ENCODE data around the gene COL11A2.

Gene COL11A2

DNA sequence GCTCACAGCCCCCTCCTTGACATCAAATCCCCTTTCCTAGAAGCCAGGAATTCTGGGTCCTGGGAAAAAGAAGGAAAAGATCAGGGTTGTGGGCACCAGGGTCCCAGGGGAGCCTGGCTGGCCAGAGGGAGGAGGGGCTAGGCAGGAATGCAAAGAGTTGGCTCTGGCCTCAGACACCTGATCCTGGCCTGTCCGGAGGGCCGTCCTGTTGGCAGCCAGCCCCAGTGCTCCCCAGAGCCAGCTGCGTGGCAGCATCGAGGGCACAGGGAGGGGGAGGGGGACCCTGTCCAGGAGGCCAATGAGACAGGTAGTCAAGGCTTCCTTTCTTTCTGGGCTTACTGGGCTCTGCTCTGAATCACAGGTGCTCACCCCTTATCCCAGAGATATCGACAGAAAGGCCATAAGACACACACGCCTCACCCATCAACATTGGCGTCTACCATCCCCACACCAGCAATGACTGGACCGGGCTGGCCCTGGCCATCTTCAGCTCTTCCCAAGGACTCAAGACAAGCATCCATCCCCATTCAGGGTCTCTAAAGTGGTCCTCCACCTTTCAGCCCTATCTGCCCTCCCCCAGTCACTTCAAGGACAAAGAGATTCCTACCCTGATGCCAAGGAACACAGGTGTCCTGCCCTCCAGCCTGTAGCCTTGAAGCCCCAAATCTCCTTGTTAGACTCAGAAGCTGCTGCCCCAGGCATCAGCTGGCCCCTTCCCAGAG is 723 bp downstream of the COL11A2 start:
- no peak for DNase-seq

DNA sequence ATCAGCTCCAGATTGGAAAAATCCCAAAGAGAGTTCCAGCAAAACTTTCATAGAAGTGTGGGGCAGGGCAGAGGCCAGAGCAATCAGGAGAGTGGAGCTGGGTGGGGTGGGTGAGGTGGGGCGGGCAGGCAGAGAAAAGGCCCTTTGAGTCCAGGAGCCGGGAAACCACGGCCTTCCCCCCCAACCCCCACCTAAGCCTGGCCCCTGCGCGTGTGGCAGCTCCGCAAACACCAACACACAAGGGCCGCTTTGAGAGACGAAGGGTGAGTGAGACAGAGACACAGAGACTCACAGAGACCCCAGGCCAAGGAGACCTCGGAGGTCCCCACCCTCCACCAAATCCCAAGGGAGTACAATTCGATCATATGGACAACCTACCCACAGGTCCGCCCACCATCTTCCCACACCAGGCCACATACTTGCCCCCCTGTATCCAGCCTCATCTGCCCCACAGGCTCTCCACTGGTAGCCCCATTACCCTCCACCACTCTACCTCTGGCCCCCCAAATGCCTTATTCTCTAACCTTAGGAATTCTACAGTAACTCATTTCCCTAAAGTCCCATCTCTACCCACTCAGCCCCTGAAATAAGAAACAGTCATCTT is 1.7 kb downstream of the COL11A2 start:
- DNase-seq: no peak

DNA sequence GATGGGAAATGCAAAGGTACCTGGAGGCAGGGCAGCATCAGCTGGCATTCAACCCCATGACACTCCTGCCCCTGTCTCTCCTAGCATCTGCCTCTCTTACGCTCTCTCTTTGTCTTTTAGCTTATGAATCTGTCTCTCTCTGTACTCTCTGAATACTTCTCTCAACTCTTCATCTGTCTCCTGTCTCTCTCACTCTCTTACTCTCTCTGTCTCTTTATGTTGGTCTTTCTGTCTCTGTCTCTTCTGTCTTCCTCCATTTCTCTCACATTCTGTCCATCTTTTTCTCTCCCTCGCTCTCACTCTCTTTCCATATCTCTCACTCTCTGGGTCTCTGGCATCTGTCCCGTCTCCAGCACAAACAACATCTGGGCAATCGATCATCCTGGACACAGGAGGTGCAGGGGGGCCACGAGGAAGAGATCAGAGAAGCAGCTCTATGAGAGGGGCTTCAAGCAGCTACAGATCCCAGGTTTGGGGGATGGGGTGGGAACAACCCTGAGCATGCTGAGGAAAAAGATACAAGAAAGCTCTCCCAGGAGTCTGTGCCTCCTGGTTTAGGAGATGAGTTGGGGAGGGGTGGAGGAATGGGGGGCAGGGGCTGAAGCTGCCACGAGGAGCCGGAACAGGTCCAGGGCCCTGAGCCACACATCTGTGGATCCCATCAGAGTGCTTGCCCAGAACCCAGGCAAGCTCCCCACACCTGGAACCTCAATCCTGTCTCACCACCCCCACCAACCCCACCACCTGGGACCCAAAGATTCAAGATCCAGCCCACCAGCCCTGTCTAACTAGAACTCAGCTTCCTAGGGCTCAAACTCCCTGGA is 2.4 kb downstream of the COL11A2 start:
- no peak for DNase-seq

GRCh38 chr6:33189164-33189563 is 3.1 kb downstream of the COL11A2 start:
- DNase-seq: no peak

DNA sequence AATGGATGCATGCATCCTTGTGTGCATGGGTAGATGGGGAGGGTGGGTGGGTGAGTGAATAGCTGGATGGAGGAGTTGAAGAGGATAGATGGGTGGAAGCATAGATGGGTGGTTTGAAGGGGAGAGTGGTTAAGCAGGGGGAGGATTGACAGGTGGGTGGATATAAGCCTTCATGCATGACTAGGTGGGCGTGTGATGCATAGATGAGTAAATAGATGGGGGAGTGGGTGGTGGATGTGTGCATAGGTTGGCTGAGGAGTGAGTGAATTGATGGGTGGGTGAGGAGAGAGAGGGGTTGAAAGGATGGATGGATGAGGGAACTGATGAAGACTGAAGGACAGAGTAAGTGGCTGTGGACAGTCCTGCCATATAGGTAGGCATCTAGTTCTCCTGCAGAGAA is 4.5 kb downstream of the COL11A2 start:
- no peak for DNase-seq

GRCh38 chr6:33185654-33186187 is 6.5 kb downstream of the COL11A2 start:
- DNase-seq: no peak

DNA sequence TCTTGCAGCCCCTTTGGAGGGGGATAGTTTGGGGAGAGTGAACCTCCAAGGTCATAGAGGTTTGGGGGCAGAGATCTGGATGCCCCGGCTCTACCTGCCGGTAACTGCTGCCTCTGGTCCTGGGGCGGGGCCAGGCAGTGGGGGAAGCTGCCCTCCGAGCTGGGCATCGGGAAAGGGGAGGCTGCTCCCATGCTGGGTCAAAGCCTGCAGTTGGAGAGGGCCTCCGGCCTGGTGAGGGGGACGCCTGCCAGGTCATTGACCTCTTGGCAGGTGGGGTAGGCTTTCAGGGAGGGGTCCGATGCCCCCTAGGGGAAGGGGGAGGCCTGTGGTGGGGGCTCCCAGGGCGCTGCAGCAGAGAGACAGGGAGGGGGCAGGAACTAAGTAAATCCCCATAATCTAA is 7.1 kb downstream of the COL11A2 start:
- DNase-seq: no peak

GRCh38 chr6:33183071-33183683 is 9.1 kb downstream of the COL11A2 start:
- no peak for DNase-seq

- no peak for DNase-seq
Observed at GRCh38 chr6:33181141-33181540, 11.1 kb downstream of the COL11A2 start.

GRCh38 chr6:33178755-33179475 is 13.4 kb downstream of the COL11A2 start:
- DNase-seq: no peak

DNA sequence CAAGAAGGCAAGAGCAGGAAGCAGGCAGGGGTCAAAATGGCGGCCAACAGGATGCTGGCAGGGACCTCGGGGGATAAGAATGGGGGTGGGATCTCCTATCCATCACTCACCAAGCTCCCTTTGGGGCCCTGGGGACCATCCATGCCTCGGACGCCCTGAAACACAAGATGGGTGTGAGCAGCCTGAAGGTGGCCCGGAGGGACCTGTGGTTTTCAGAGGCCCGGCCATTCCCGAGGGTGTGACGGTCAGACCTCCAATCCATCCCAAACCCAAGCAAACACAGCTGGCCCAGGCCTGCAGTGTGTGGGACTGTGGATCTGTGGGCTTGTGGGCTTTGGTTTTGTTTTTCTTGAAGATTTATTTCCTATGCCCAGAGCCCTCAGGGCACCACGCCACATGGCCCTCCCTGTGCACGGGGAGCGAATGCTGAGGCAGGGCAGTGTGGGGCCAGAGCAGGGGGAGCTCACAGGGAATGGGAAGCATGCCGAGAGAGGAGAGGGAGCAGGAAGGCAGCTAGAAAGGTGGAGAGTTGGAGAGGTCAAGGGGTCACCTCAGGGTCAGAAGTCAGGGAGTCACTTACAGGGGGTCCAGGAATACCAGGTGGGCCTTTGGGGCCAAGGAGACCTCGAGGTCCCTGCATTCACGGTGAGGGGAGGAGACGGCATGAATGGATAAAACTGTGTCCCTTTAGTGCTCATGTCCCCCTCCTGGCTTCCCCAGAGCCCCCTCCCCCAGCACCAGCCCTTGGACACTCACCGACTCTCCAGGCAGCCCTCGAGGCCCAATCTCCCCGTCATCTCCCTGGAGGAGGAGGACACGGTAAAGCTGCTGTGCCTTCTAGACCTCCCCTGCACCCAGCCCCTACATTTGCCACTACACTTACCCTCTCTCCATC is 14.5 kb downstream of the COL11A2 start:
- no peak for DNase-seq

GRCh38 chr6:33176906-33177305 is 15.4 kb downstream of the COL11A2 start:
- no peak for DNase-seq

- DNase-seq: no peak
Observed at GRCh38 chr6:33175436-33176069, 16.7 kb downstream of the COL11A2 start.

DNA sequence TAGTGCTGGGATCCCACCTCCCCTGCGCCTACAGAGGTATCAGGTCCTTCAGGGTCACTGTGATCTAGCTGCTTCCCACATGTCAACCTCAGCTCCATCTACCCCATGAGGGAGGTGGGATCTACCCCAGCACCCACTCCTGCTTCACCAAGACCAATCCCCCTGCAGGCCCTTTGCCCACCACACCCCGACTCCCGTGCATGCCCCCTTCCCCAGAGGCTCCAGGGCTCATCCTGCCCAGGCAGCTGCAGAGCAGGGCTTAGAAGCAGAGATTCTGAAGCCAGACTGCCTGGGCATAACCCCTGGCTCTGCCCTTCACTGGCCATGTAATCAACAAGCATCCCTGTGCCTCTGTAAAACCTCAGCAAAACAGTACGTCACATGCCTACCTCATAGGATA is 17.5 kb downstream of the COL11A2 start:
- no peak for DNase-seq

DNA sequence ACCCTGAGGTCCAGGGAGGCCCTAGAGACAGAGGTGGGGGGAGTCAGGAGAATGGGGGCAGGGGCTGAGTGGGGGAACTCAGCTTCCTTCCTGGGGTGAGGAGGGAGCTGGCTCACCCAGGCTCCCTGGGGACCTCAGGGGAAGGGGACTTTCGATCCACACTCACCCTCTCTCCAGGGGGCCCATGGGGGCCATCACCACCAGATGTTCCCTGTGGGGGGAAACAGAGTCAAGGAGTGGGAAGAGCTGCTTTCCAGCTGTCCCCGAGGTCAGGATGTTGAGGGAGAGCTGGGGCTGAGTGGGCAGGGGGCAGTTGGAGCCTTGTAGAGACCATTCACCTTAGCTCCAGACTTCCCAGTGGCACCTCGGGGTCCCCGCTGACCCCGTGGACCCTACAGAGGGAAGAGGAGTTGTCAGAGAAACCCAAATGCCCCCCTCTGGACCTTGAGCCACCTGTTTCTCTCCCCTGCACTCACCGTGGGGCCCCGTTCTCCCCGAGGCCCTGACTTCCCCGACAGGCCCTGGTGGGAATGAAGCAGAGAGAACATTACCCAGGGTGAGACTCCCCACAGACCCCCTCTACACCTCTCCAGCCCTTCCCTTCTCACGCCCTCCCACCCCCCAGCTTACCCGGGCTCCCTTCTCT is 18.6 kb downstream of the COL11A2 start:
- no peak for DNase-seq

DNA sequence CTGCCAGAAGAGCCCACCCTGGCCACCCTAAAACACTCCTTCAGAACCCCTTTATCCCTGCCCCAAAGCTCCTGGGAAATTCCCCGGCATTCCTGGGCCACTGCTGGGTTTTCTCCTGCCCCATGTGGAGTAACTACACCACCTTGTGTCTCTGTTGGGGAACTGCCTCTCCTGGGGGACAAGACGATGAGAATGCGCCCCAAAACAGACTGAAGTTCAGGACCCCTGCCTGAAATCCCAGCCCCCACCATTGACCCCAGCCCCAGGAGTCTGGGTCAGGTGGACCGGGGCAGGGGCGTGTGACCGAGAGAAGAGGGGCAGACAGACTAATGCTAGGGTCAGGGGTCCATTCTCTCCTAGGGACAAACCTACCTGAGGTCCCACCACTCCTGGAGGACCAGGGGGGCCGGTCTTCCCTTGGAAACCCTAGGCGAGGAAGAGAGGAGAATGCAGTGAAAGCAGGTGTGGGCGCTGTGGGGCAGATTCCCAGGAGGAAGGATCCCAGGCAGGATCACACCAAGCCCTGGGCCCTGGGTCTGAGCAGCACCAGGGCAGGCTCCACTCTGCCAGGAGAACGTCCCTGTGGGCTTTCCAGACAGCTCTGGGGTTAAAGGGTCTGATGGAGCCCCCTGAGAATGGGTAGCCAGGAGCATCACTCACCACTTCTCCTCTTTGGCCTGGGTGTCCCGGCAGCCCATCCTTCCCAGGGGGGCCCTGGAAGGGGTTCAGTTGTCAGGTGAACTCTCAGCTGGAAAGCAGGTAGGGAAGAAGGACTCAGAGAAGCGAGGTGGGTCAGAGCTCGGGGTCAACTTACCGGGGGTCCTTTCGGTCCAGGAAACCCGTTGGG is 19.4 kb downstream of the COL11A2 start:
- no peak for DNase-seq

DNA sequence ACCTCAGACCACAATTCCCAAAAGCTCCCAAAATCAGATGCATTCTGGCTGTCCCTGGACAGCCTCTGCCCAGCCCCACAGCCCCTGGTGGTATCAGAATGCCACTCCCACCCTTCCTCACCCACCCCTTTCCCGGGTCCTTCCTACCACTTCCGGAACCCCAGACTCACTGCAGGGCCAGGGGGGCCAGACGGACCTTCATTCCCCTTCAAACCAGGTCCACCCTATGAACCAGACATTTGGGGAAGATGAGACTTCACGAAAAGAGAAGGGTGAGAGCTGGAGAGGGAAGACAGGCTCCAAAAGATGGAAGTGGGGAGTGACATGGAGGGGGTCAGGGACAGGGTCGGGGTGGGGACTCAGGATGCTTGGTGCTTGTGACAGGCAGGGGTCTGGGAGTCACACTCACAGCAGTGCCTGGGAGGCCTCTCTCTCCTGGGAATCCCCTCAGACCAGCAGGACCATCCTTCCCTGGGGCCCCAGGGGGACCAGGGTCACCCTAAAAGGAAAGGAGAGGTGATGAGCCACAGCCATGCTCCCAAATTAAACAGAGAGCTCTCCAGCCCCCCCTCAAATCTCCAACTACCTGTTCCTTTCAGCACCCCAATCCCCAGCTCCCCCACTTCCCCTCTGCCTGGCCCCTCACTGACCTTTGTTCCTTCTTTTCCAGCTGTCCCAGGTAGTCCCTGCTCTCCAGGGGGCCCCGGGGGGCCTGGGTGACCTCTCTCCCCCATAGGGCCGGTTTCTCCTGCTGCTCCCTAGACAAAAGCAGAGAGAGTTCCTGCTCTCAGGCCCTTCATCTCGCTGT is 20.2 kb downstream of the COL11A2 start:
- no peak for DNase-seq
